OCI-LY7 (cell line): ENCODE measurements around the gene CPOX.

ENCODE experiments used
- EZH2phosphoT487 ChIP-seq: fragments of 200-600 bp; sonication (generic); IDR thresholded peaks from 2 replicates; pipeline ENCODE4 v1.6.1; 2018; ENCODE audit warnings: low read depth, borderline replicate concordance, mild to moderate bottlenecking, mixed run types, antibody characterized with exemption, low read length, moderate library complexity, mixed read lengths
- TF ChIP-seq, protein P1 (sequence below): fragments of 200-600 bp; sonication (generic); conservative IDR thresholded peaks from 2 replicates; pipeline ENCODE4 v1.5.1; 2014; ENCODE audit warnings: mild to moderate bottlenecking, antibody characterized with exemption, low read length, moderate library complexity, mixed read lengths

DNA sequence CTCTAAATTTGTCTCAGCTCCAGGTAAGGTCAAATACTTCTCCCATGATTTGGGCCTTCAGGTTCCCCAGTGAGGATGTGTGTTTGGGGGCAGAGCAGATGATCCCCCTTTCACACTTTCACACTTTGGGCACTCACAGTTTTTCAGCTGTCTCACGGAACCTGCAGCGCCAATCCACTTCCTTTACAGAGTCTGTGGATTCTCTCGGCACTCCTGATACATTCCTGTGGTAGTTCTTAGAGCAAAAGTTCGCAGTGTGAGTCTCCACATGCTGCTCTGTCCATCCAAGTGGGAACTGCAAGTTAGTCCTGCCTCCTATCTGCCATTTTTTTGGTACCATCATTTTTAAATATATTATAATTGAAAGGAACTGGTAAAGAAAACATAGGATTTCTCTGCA lies 20.2 kb upstream of the CPOX start:
- TF ChIP-seq, protein P1, sequence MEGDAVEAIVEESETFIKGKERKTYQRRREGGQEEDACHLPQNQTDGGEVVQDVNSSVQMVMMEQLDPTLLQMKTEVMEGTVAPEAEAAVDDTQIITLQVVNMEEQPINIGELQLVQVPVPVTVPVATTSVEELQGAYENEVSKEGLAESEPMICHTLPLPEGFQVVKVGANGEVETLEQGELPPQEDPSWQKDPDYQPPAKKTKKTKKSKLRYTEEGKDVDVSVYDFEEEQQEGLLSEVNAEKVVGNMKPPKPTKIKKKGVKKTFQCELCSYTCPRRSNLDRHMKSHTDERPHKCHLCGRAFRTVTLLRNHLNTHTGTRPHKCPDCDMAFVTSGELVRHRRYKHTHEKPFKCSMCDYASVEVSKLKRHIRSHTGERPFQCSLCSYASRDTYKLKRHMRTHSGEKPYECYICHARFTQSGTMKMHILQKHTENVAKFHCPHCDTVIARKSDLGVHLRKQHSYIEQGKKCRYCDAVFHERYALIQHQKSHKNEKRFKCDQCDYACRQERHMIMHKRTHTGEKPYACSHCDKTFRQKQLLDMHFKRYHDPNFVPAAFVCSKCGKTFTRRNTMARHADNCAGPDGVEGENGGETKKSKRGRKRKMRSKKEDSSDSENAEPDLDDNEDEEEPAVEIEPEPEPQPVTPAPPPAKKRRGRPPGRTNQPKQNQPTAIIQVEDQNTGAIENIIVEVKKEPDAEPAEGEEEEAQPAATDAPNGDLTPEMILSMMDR, result no peak
- no peak for TF ChIP-seq EZH2phosphoT487
